Duodenal mucosa (tissue), 2 donors: ENCODE measurements around the gene EFNA5.

ENCODE experiments used
- H3K27ac ChIP-seq: one replicate; pipeline ENCODE4 v1.7.0; 2013; ENCODE audit warnings: low read depth, low read length
- H3K27me3 ChIP-seq, 2 donors: one replicate each; pipeline ENCODE4 v1.7.0; 2013; ENCODE audit warnings: low read length in 2 of 2, control low read depth in 1 of 2; ENCODE audit not compliant: insufficient read depth in 2 of 2, control insufficient read depth in 1 of 2
- H3K36me3 ChIP-seq, 2 donors: one replicate each; pipeline ENCODE4 v1.7.0; 2013; ENCODE audit warnings: low read length in 2 of 2, control low read depth in 1 of 2; ENCODE audit not compliant: insufficient read depth in 2 of 2, control insufficient read depth in 1 of 2
- H3K4me1 ChIP-seq, 2 donors: one replicate each; pipeline ENCODE4 v1.7.0; 2013; ENCODE audit warnings: low read length in 2 of 2, control low read depth in 1 of 2; ENCODE audit not compliant: insufficient read depth in 2 of 2, control insufficient read depth in 1 of 2
- H3K4me3 ChIP-seq, 2 donors: one replicate each; pipeline ENCODE4 v1.7.0; 2013; ENCODE audit warnings: low read length in 2 of 2, low read depth in 1 of 2
- H3K9ac ChIP-seq, 2 donors: one replicate each; pipeline ENCODE4 v1.7.0; 2013; ENCODE audit warnings: low read length in 2 of 2, low read depth in 1 of 2
- H3K9me3 ChIP-seq, 2 donors: one replicate each; pipeline ENCODE4 v1.7.0; 2013; ENCODE audit warnings: low read length in 2 of 2, control low read depth in 1 of 2; ENCODE audit not compliant: control insufficient read depth in 1 of 2

EFNA5 gene

DNA sequence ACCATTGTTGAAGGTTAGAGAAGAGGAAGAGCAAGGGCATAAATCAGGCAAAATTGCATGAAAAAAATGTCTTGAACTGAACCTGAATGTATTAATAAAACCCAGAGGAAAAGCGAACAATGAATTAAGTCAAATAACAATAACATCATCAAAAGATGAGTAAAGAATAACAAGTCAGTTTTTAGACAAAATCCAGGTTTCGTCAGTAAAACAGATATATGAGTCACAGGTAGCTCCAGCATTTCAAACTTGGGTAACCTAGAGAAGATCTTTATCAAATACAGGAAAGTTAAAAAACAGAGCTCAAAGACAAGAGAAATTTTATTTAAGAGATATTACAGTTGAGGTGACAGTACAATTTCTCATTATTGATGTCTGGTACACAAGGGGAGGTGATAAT is 332.4 kb downstream of the EFNA5 start:
- H3K27me3 ChIP-seq = no peaks in the 10 kb centered on the region
- H3K4me3 ChIP-seq = no peak overlapping the region
- H3K4me1 ChIP-seq = no peaks in the 10 kb centered on the region
- no peak overlapping the region for H3K27ac ChIP-seq
- H3K9me3 ChIP-seq = no peaks in the 10 kb centered on the region
- H3K9ac ChIP-seq = no peak overlapping the region
- no peaks in the 10 kb centered on the region for H3K36me3 ChIP-seq

DNA sequence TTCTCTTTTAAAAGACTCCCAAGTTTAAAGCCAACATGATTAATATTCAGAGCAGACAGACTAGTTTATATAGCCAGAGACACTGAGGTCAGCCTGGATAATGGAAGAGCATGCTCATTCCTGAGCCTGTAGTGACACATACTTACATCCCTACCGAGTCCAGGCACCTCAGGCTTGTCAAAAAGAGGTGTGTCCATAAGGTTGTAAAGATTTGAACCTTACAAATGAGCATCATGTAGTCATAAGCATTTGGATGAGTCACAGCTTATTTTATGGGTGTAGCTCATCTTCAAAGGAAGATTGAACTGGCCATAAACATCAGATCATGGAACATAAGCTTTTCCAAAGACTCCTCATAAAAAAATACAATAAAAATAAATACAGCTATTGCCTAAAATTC is 333.5 kb downstream of the EFNA5 start:
- H3K4me1 ChIP-seq = no peaks in the 10 kb centered on the region
- no peaks in the 10 kb centered on the region for H3K36me3 ChIP-seq
- no peak overlapping the region for H3K9ac ChIP-seq
- no peaks in the 10 kb centered on the region for H3K9me3 ChIP-seq
- no peaks in the 10 kb centered on the region for H3K27me3 ChIP-seq
- no peak overlapping the region for H3K27ac ChIP-seq
- no peak overlapping the region for H3K4me3 ChIP-seq

DNA sequence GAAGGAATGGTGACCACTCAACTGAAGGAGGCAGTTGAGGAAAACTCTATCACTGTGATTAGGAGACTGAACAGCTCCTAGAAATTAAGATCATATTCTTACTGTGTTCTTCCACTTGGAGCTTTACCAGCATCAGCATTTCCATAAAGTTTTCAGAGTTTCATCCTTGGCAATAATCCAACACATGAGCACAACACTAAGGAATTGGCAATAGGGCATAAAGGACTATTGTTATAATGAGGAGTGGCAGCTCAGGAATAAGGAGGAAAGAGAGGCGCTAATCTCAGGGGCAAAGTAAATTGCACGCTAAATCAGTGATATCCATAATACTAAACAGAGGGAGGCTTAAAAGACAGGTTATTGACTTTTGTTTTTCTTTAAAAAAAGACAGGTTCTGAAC is 338.9 kb downstream of the EFNA5 start:
- Histone ChIP-seq H3K9ac (no peak overlapping the region), H3K4me1 (no peaks in the 10 kb centered on the region), H3K27ac (no peak overlapping the region), H3K9me3 (no peaks in the 10 kb centered on the region), H3K27me3 (no peaks in the 10 kb centered on the region), H3K4me3 (no peak overlapping the region), H3K36me3 (no peaks in the 10 kb centered on the region)

DNA sequence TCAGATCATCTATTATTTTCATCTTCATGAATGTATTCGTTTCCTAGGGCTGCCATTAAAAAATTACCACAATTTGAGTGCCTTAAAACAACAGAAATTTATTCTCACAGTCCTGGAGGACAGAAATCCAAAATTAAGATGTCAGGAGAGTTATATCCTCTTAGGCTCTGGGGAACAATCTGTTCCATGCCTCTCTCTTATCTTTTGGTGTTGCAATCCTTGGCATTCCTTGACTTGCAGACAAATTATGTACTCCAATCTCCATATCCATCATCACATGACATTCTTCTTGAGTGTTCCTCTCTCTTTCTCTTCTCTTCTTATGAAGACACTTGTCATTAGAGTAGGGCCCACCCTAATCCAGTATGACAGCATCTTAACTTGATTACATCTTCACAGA is 339.4 kb downstream of the EFNA5 start:
- no peaks in the 10 kb centered on the region for H3K36me3 ChIP-seq
- no peak overlapping the region for H3K9ac ChIP-seq
- H3K27ac ChIP-seq = no peak overlapping the region
- H3K4me3 ChIP-seq = no peak overlapping the region
- H3K9me3 ChIP-seq = no peaks in the 10 kb centered on the region
- no peaks in the 10 kb centered on the region for H3K4me1 ChIP-seq
- no peaks in the 10 kb centered on the region for H3K27me3 ChIP-seq

DNA sequence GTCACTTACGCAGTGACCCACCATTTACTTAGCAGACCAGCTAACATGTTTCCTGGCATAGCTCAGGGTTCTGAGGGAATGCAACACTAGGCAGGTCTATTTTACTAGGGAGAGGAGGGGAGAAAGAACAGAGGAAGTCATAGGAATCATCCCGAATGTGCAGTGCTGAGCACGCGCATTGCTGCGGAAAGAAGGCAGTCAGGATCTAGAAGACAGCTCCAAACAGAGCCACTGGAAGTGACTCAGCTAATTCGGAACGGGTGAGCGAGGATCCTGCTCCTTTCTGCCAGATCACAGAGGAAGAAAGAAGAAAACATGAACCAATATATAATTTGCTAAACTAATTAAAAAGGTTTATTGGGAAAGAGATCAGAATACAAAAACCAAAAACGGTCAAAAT is 339.8 kb downstream of the EFNA5 start:
- no peaks in the 10 kb centered on the region for H3K36me3 ChIP-seq
- no peak overlapping the region for H3K4me3 ChIP-seq

DNA sequence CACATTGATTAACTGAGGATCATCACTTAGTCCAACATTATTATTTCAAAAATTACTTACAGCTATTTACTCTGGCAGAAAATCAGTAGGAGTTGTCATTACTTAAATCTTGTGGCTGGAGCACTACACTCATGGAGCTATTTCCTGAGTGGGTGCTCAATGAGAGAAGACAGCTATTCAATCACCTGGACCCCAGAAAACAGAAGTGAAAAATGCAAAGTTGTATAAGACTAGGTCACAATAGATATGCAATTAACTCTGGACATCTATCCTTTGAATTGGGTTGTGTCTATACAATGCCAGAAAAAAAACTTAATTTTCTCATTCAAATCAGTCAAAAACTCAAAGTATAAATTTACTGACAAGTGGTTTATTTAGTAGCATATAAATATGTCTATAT is 340.9 kb downstream of the EFNA5 start:
- Histone ChIP-seq H3K4me1 (no peaks in the 10 kb centered on the region), H3K27me3 (no peaks in the 10 kb centered on the region), H3K27ac (no peak overlapping the region), H3K36me3 (no peaks in the 10 kb centered on the region), H3K4me3 (no peak overlapping the region), H3K9me3 (no peaks in the 10 kb centered on the region), H3K9ac (no peak overlapping the region)

More for the DNA sequence above, 339.8 kb downstream of the EFNA5 start:
- H3K9ac ChIP-seq = no peak overlapping the region
- no peaks in the 10 kb centered on the region for H3K9me3 ChIP-seq
- H3K27ac ChIP-seq = no peak overlapping the region
- no peaks in the 10 kb centered on the region for H3K27me3 ChIP-seq
- no peaks in the 10 kb centered on the region for H3K4me1 ChIP-seq
